Measurements from ENCODE around the gene NFAT5.
"Not testable (repeated sequence)": the region's sequence is repeated elsewhere in the genome, so short reads cannot be mapped to it uniquely, and the experiment has no call there.

NFAT5 gene

GRCh38 chr16:69555437-69555836 is 10.3 kb upstream of the NFAT5 start:
- DNase-seq (ENCODE audit: low spot score) = no peak
- no peak for FAIRE-seq

DNA sequence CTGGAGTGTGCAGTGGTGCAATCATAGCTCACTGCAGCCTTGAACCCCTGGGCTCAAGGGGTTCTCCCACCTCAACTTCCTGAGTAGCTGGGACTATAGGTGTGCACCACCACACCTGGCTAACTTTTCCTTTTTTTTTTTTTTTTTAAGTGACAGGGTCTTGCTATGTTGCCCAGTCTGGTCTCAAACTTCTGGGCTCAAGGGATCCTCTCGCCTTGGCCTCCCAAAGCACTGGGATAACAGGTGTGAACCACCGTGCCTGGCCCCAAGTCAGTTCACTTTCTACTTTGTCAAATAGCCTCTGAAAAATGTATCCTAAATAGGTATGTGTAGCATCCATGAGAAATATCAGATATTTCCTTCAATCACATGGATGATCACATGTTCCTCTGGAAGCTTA is 9.9 kb upstream of the NFAT5 start:
- DNase-seq (ENCODE audit: low spot score) (no peak), FAIRE-seq (no peak)

DNA sequence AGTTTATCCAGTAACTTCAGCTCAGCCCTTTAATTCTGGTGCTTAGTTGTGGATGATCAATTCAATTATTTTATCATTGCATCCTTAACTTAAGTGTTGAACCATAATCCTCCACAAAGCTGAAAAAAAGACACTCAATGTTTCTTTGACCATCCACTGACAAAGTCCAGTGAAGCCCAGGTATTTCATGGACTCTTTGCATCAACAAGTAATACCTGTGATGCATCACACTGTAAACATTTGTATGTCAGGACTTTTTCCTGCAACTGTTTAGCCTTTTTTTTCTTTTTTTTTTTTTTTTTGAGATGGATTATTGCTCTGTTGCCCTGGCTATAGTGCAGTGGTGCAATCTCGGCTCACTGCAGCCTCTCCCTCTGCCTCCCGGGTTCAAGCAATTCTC is 6.6 kb upstream of the NFAT5 start:
- FAIRE-seq (no peak), DNase-seq (ENCODE audit: low spot score) (no peak)

- not testable (repeated sequence) for DNase-seq (ENCODE audit: low spot score); FAIRE-seq
These were observed 4.4 kb upstream of the NFAT5 start for GRCh38 chr16:69561367-69561766.

GRCh38 chr16:69561901-69562300 is 3.9 kb upstream of the NFAT5 start:
- DNase-seq (ENCODE audit: low spot score) = no peak
- FAIRE-seq = no peak

DNA sequence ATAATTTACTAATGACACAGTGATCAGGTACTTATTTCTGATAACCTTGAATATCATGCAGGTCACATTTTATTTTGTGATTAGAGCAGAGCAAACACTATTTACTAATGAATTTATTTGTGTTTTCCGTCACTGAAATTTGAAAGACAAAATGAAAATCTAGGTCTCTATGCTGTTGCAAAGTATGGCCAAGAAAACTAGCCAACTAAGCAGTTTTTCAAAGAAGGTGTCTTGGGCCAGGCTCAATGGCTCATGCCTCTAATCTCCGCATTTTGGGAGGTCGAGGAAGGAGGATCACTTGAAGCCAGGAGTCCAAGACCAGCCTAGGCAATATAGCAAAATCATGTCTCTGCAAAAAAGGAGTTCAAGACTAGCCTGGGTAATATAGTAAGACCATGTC is 3.0 kb upstream of the NFAT5 start:
- no peak for FAIRE-seq

GRCh38 chr16:69563605-69564580 is 1.9 kb upstream of the NFAT5 start:
- DNase-seq (ENCODE audit: low spot score) (no peak), FAIRE-seq (no peak)

More for the DNA sequence above, 3.0 kb upstream of the NFAT5 start:
- DNase-seq (ENCODE audit: low spot score) = no peak

GRCh38 chr16:69564845-69565670 is 708 bp upstream of the NFAT5 start:
- DNase-seq (ENCODE audit: low spot score) (no peak), FAIRE-seq (no peak)

DNA sequence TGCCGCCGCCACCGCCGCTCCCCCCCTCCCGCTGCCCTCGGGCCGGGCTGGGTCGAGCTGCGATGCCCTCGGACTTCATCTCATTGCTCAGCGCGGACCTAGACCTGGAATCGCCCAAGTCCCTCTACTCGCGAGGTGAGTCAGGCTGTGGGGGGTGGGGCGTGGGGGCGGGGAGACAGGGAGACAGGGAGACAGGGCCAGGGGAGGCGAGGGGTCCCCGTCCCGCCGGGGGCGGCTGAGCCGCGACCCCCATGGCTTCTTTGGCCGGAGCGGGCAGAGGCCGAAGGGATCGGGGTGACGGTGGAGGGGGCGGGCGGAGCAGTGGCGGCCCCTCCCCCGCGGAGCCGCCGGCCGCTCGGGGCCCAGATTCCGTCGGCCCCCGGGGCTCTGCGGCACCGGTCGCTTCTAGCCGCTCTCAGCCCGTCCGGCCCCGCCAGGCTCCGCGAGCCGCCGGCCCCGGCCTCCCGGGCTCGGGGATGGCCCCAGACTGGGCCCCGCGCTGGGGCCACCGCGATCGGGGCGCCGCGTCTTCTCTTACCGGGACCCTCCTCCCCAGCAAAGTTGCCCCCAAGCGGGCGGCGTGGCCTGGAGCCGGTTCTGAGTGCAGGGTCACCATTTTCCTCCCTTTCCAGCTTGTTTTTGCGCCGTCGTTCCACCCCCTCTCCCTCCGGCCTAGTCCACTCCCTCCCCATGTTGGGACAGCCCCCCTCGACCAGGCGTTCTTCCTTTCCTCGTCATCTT is 644 bp downstream of the NFAT5 start:
- no peak for FAIRE-seq

DNA sequence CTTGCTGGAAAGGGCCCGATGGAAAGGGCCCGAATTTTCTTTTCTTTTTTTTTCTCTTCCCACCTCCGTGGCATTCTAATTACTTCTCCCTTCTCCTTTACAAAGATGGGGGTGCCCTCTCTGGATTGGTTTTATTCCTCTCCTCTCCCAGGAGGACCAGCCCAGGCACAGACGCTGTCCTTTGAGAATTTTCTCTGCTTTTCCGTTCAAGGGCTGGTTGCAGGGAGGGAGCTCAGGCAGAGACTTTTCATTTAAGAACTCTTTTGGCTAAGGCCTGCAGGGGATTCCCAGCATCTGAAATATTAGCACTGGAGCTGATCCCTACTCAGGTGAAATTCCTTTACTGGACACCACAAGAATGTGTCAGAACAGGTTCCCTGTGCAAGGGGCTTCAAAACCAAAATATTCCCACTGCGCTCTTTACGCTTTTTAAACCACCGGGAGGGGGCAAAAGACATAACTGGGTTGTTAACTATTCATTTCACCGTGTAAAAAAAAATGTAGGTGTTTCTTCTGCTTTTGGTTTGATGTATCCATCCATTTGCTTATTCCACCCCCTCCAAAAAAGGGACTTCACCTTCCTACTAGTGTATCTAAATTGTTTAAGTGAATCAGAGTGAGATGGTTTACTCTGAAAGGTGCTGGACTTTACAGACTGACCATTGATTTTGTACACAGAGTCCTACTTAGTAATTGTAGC is 1.4 kb downstream of the NFAT5 start:
- peak; percentile 14 for DNase-seq (ENCODE audit: low spot score)
- FAIRE-seq = no peak

More for the DNA sequence above, 644 bp downstream of the NFAT5 start:
- DNase-seq (ENCODE audit: low spot score) = peak; percentile 26

- FAIRE-seq (no peak), DNase-seq (ENCODE audit: low spot score) (no peak)
These were observed 2.9 kb downstream of the NFAT5 start for GRCh38 chr16:69568676-69569075.

DNA sequence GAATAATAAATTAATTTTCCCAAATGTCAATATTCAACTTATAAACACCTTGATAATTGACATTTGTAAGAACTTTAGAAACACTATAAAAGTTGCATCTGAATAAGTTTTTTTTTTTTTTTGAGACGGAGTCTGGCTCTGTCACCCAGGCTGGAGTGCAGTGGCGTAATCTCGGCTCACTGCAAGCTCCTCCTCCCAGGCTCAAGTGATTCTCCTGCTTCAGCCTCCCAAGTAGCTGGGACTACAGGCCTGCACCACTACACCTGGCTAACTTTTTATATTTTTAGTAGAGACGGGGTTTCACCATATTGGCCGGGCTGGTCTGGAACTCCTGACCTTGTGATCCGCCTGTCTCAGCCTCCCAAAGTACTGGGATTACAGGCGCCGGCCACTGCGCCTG is 13.0 kb downstream of the NFAT5 start:
- not testable (repeated sequence) for FAIRE-seq; DNase-seq (ENCODE audit: low spot score)

GRCh38 chr16:69579783-69580481 is 14.2 kb downstream of the NFAT5 start:
- peak; percentile 10 for FAIRE-seq
- no peak for DNase-seq (ENCODE audit: low spot score)

DNA sequence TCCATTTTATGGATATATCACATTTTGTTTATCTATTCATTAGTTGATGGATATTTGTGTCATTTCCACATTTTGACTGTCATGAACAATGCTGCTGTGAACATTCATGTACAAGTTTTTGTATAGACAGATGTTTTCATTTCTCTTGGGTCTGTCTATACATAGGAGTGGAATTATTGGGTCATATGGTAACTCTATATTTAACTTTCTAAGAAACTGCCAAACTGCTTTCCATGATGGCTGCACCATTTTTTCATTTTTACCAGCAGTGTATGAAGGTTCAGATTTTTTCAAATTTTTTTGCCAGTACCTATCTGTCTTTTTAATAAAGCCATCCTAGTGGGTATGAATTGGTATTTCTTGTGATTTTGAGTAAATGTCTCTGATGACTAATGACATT is 15.5 kb downstream of the NFAT5 start:
- FAIRE-seq (no peak), DNase-seq (ENCODE audit: low spot score) (no peak)

- FAIRE-seq; DNase-seq (ENCODE audit: low spot score): not testable (repeated sequence)
These were observed 18.7 kb downstream of the NFAT5 start for GRCh38 chr16:69584493-69584892.

- no peak for FAIRE-seq
- no peak for DNase-seq (ENCODE audit: low spot score)
These were observed 23.9 kb downstream of the NFAT5 start for GRCh38 chr16:69589434-69590269.

DNA sequence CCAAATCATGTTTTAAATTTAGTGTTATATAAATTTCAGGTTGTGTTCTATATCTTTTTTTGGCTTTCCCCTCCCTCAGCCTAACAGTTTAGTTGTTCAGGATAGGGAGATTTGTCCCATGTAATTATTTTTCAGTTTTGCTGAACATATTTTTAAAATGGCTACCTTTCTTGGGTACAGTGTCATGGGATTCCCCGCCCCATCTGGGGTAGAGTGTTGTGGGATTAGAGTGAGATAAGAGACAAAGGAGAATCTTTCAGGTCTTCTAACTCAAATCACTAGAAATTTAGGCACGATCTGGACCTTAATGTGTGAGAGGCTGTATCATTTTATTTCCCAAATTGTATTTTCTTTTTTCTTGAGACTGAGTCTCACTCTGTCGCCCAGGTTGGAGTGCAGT is 24.8 kb downstream of the NFAT5 start:
- no peak for FAIRE-seq

GRCh38 chr16:69593751-69594255 is 28.0 kb downstream of the NFAT5 start:
- FAIRE-seq (no peak), DNase-seq (ENCODE audit: low spot score) (no peak)

More for the DNA sequence above, 24.8 kb downstream of the NFAT5 start:
- DNase-seq (ENCODE audit: low spot score) = no peak
